ENCODE data around the gene PPIP5K2. TPM values are rescaled to one million over a fixed set of nuclear protein-coding genes. Genes with fewer than 3 reads are reported as not detected.

PPIP5K2 gene
- polyA plus RNA-seq, 1 experiment, result 75.9 TPM

GRCh38 chr5:103166706-103167105, 46.6 kb downstream of the PPIP5K2 start:
- ChIA-PET POLR2A (no interaction called here), CTCF (interaction anchor here (1.0 kb wide), 2 partner anchors 27 to 59 kb away, joined by 3 read pairs; no protein-coding TSS in a partner anchor)
- Histone ChIP-seq H3K9me3 (ENCODE audit: control insufficient read depth, insufficient read depth, low read length) (no peaks in the 10 kb centered on the region), H3K4me3 (ENCODE audit: low read depth, low read length) (no peak overlapping the region), H3K27ac (ENCODE audit: low read depth, low read length) (no peak overlapping the region), H3K27me3 (ENCODE audit: control insufficient read depth, insufficient read depth, low read length) (no peaks in the 10 kb centered on the region)
- no peak for DNase-seq (ENCODE audit: low read depth, low spot score)
- no peak for TF ChIP-seq CTCF (IDR thresholded peaks at IDR 0.05; ENCODE audit: low read depth, low read length)

- H3K27me3 ChIP-seq (ENCODE audit: control insufficient read depth, insufficient read depth, low read length), result no peaks in the 10 kb centered on the region
- no peak overlapping the region for H3K27ac ChIP-seq (ENCODE audit: low read depth, low read length)
- no peak overlapping the region for H3K4me3 ChIP-seq (ENCODE audit: low read depth, low read length)
- ChIA-PET POLR2A (no interaction called here), CTCF (interaction anchor here (1.3 kb wide), 1 partner anchor 50 kb away, joined by 3 read pairs; no protein-coding TSS in a partner anchor)
- no peak for TF ChIP-seq CTCF (IDR thresholded peaks at IDR 0.05; ENCODE audit: low read depth, low read length)
- no peaks in the 10 kb centered on the region for H3K9me3 ChIP-seq (ENCODE audit: control insufficient read depth, insufficient read depth, low read length)
- DNase-seq (ENCODE audit: low read depth, low spot score), result no peak
Measured at GRCh38 chr5:103174147-103174546, 54.0 kb downstream of the PPIP5K2 start.

GRCh38 chr5:103177543-103177942, 57.4 kb downstream of the PPIP5K2 start:
- no peaks in the 10 kb centered on the region for H3K9me3 ChIP-seq (ENCODE audit: control insufficient read depth, insufficient read depth, low read length)
- no peak for TF ChIP-seq CTCF (IDR thresholded peaks at IDR 0.05; ENCODE audit: low read depth, low read length)
- no peak overlapping the region for H3K4me3 ChIP-seq (ENCODE audit: low read depth, low read length)
- ChIA-PET POLR2A (no interaction called here), CTCF (interaction anchor here (1.0 to 1.5 kb wide), 5 partner anchors 16 to 298 kb away, joined by 3 to 7 read pairs (median 6); no protein-coding TSS in a partner anchor)
- no peak overlapping the region for H3K27ac ChIP-seq (ENCODE audit: low read depth, low read length)
- no peaks in the 10 kb centered on the region for H3K27me3 ChIP-seq (ENCODE audit: control insufficient read depth, insufficient read depth, low read length)
- DNase-seq (ENCODE audit: low read depth, low spot score), result no peak

GRCh38 chr5:103178167-103178566, 58.1 kb downstream of the PPIP5K2 start:
- POLR2A ChIA-PET, result no interaction called here

More at GRCh38 chr5:103178167-103178566, 58.1 kb downstream of the PPIP5K2 start:
- Histone ChIP-seq H3K4me3 (ENCODE audit: low read depth, low read length) (no peak overlapping the region), H3K9me3 (ENCODE audit: control insufficient read depth, insufficient read depth, low read length) (no peaks in the 10 kb centered on the region), H3K27ac (ENCODE audit: low read depth, low read length) (no peak overlapping the region), H3K27me3 (ENCODE audit: control insufficient read depth, insufficient read depth, low read length) (no peaks in the 10 kb centered on the region)
- TF ChIP-seq CTCF (IDR thresholded peaks at IDR 0.05; ENCODE audit: low read depth, low read length), result 0 out of 2 replicates have a peak, but pooled peaks have one; percentile 3
- CTCF ChIA-PET, result interaction anchor here (1.0 to 1.5 kb wide), 4 partner anchors 15 to 55 kb away, joined by 3 to 7 read pairs (median 5); no protein-coding TSS in a partner anchor
- DNase-seq (ENCODE audit: low read depth, low spot score), result no peak

Measured in AG04450 (cell line).